GM10248 (cell line): Measurements from ENCODE around the gene PTMA.

Experiments
- CTCF ChIA-PET: fragments of 300-600 bp; sonication (Branson Sonifier 250); formaldehyde crosslinking; extraction: SDS; loops from one replicate; lab custom pipeline; 2021; ENCODE audit warnings: antibody characterized with exemption; lab: Yijun Ruan, JAX
- POLR2A ChIA-PET: fragments of 350-650 bp; sonication (Branson Sonifier 250); formaldehyde crosslinking; extraction: SDS; loops from one replicate; lab custom pipeline; 2020; ENCODE audit warnings: antibody characterized with exemption; lab: Yijun Ruan, JAX
- DNase-seq: peaks from one replicate; pipeline ENCODE4 v3.0.0; 2012; ENCODE audit errors: extremely low spot score
- TF ChIP-seq, protein P1 (sequence below): IDR thresholded peaks from 2 replicates; pipeline ENCODE4 v1.5.1; 2012; ENCODE audit warnings: mild to moderate bottlenecking, low read depth; ENCODE audit errors: extremely low read depth, missing control alignments, control extremely low read depth

Gene PTMA

DNA sequence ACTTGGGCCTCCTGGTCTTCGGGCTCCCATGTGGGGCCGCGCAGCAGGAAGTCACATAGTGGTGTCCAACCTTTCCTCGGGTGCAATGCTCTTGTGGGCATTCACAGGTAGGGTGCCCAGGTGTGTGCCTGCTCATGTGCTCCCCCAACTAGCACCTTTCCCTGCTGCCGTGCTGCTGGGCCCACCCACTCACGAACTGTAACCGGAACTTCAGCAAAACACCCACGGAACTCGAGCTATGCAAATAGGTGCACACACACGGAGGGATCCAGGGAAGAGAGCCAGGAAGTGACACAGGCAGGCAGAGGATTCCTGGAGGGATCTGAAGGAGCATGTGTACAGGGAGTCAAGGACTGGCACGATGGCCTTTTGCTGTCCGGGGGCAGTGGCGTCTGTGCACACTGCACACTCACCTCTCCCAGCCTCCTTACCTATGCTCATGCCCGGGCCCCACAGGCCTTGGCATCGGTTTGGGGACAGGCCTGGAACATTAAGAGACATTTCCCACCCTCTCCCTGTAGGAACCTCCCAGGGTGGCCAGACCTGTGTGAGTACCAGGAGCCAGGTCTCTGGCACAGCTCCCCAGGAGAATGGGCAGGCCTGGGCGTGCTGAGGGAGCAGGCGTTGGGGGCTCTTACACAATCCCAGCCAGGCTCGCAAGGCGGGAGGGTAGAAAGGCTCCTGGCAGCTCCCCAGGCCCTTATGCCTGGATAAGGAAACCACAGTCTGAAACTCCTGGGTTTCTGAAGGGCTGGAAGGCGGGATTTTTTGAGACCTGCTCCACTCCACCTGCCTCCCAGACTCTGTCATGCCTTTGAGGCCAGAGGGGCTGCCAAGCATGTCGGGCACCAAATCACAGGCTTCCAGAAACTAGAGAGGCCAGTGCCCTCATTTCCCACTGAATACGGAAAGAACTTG is 6.6 kb upstream of the PTMA start:
- DNase-seq, result no peak
- ChIA-PET POLR2A (no interaction called here), CTCF (interaction anchor here (1.7 to 11.6 kb wide), 4 partner anchors 13 to 89 kb away, joined by 6 to 434 read pairs (median 34); no protein-coding TSS in a partner anchor)
- TF ChIP-seq, protein P1, sequence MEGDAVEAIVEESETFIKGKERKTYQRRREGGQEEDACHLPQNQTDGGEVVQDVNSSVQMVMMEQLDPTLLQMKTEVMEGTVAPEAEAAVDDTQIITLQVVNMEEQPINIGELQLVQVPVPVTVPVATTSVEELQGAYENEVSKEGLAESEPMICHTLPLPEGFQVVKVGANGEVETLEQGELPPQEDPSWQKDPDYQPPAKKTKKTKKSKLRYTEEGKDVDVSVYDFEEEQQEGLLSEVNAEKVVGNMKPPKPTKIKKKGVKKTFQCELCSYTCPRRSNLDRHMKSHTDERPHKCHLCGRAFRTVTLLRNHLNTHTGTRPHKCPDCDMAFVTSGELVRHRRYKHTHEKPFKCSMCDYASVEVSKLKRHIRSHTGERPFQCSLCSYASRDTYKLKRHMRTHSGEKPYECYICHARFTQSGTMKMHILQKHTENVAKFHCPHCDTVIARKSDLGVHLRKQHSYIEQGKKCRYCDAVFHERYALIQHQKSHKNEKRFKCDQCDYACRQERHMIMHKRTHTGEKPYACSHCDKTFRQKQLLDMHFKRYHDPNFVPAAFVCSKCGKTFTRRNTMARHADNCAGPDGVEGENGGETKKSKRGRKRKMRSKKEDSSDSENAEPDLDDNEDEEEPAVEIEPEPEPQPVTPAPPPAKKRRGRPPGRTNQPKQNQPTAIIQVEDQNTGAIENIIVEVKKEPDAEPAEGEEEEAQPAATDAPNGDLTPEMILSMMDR, result no peak

DNA sequence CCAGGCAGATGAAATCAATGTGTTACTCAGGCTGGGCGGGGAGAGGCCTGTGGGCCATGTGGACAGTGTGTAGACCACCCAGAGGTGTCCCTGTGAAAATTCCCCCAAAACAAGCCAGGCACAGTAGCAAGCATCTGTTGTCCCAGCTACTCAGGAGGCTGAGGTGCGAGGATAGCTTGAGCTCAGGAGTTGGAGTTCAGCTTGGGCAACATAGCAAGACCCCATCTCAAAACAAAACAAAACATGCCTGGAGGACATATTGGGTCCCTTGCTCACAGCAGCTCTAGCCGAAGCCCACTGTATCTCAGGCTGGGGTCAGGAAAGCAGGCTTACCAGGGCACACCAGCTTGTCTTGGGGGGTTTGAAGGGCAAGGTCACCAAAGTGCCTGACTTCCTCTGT is 4.3 kb upstream of the PTMA start:
- CTCF ChIA-PET, result interaction anchor here (1.1 to 11.6 kb wide), 5 partner anchors 11 to 102 kb away, joined by 3 to 434 read pairs (median 11); no protein-coding TSS in a partner anchor
- TF ChIP-seq, protein P1, result no peak
- POLR2A ChIA-PET, result interaction anchor here (0.6 kb wide), 1 partner anchor 235 kb away, joined by 4 read pairs; no protein-coding TSS in a partner anchor
- DNase-seq, result no peak

DNA sequence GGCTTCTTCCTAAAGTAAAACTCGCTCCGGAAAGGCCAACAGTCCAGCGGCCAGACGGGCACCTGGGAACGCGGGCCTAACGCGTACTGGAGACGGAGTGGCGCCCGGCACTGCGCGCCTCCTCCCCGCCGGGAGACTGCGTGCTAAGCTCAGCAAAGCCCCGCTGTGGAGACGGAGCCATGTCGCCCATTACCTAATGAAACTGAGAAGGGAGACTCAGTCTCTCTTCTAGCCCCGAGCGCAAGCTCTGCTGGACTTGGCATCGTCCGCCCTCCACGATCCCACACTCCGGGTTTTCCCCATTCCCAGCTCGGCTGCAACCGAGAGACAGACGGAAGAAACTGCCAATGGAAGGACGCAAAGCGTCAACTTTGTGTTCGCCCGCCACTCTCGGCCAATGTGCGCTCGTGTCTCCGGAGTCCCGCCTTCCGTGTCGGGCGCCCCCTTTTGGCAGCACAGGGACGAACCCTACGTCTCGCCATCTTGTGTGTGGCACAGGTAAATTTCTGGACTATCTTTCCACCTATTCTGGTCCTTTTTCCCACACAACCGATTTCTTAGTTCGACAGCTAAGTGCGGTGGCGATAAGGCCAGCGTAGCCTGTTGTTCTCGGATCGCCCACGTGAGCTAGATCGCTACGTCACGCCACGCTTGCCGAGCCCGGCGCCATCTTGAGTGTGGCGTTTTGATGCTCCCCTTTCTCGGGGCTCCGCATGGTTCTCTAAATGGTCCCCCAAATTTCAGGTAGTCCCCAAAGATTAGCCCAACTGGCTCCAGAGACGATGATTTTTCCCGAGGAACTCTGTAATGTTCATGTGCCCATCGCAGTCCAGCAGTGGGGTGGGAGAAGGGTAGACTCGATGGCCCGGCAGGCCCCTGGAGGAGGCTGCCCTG is 1.3 kb upstream of the PTMA start:
- DNase-seq, result peak; percentile 94
- ChIA-PET POLR2A (interaction anchor here (0.6 to 2.6 kb wide), 5 partner anchors 10 to 94 kb away, joined by 3 to 33 read pairs (median 5); no protein-coding TSS in a partner anchor), CTCF (interaction anchor here (0.7 to 11.6 kb wide), 23 partner anchors 8 to 226 kb away, joined by 3 to 434 read pairs (median 4); partner anchors contain the start of gene COPS7B)
- TF ChIP-seq, protein P1, result peak; percentile 90

DNA sequence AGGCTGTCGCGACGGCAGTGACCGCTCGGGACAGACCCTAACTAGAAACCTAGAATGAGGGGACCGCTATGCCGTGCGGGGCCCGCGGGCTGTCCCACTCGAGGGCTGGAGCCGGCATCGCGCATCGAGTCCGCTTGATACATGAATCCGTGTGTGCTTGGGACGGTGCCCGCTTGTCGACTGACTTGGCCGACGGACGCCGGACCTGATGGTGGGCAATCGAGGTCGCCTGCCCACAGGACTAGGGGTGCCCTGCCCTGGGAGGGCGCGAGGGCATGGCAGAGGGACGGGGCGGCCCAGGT is 749 bp upstream of the PTMA start:
- POLR2A ChIA-PET, result interaction anchor here (0.8 to 3.1 kb wide), 9 partner anchors 9 to 761 kb away, joined by 3 to 34 read pairs (median 5); no protein-coding TSS in a partner anchor
- TF ChIP-seq, protein P1, result no peak
- DNase-seq, result no peak
- CTCF ChIA-PET, result interaction anchor here (1.0 to 11.6 kb wide), 11 partner anchors 10 to 145 kb away, joined by 3 to 434 read pairs (median 4); no protein-coding TSS in a partner anchor

DNA sequence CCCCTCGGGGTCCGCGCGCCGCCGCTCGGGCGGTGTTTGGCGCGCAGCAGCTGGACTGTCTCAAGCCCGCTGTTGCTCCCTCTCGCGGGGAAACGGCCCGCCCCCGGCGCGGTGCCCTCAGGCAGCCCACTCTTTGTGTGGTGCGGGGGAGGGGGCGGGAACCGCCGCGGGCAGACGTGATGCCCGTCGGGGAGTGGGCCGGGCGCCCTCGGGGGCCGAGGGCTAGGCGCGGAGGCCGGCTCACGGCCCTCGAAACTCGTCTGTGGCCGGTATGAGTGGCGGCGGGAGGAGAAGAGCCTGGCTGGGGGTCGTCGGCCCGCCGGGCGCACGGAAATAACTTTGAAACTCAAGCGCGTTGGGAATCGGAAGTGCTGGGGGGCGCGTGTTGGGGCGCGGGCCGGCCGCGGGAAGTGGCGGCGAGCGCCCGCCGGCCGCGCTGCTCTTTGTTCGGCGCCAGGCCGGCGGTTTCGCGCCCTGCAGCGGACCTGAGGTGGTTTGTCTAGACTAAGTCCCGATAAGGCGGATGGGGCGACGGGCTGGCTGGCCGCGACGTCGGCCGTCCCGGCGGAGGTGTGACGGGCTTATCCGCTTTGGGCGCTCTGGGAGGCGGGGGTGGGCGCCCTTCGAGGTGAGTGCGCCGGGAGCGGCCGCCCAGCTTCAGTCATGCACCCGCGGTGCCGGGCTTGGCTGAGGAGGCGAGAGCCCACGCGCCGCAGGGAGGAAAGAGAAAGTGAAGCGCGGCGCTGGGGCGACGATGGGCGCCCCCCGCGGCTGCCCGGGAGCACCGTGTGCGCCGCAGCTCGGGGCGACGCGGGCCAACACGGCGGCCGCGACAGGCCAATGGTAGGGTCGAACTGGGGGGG is 679 bp downstream of the PTMA start:
- ChIA-PET POLR2A (interaction anchor here (0.6 to 3.1 kb wide), 19 partner anchors 12 to 995 kb away, joined by 3 to 34 read pairs (median 4); partner anchors contain the start of gene NCL), CTCF (interaction anchor here (0.9 to 11.6 kb wide), 9 partner anchors 8 to 107 kb away, joined by 3 to 434 read pairs (median 4); no protein-coding TSS in a partner anchor)
- no peak for DNase-seq

More for the DNA sequence above, 679 bp downstream of the PTMA start:
- TF ChIP-seq, protein P1, result peak; percentile 19
